ENCODE measurements around the gene COPS2. TPM values are rescaled to one million over a fixed set of nuclear protein-coding genes. Genes with fewer than 3 reads are reported as not detected.

Gene COPS2
- total RNA-seq, 6 experiments from 2014 or later, result 23.1 to 38.9 (median 29.5) TPM

DNA sequence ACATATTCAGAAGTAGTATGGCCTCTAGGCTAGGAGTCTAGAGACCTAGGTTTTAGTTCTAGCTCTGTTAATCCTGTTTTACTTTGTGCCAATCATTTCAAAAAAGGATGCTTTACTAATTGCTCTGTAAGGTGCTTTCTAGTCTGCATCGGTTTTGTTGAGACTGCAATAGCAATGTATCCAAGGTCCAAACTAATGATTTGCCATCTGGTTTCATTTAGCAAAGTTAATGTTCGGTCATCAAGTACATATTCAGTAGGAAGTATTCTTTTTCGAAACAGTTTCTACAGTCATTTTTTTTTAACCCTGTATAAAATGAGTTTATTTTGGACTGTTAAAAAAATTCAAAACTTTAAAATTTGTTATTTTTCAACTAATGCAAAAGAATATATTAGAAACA is 12.6 kb upstream of the COPS2 start:
- TF ChIP-seq, protein P1, sequence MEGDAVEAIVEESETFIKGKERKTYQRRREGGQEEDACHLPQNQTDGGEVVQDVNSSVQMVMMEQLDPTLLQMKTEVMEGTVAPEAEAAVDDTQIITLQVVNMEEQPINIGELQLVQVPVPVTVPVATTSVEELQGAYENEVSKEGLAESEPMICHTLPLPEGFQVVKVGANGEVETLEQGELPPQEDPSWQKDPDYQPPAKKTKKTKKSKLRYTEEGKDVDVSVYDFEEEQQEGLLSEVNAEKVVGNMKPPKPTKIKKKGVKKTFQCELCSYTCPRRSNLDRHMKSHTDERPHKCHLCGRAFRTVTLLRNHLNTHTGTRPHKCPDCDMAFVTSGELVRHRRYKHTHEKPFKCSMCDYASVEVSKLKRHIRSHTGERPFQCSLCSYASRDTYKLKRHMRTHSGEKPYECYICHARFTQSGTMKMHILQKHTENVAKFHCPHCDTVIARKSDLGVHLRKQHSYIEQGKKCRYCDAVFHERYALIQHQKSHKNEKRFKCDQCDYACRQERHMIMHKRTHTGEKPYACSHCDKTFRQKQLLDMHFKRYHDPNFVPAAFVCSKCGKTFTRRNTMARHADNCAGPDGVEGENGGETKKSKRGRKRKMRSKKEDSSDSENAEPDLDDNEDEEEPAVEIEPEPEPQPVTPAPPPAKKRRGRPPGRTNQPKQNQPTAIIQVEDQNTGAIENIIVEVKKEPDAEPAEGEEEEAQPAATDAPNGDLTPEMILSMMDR (IDR thresholded peaks at IDR 0.05), result no peak
- TF ChIP-seq POLR2A (IDR thresholded peaks at IDR 0.05), result no peak
- no peaks in the 10 kb centered on the region for H3K9me3 ChIP-seq
- 77% methylated on average over 3 of the region's 3 CpGs for WGBS (ENCODE audit: insufficient coverage, low coverage, low lambda C conversion rate, missing lambda C conversion rate)
- H3K27me3 ChIP-seq, result no peaks in the 10 kb centered on the region
- H3K27ac ChIP-seq, result no peak overlapping the region
- intact Hi-C loops (cut with DNase I), result no loop called here
- ATAC-seq (no peak), DNase-seq (no peak)
- H3K36me3 ChIP-seq, result no peaks in the 10 kb centered on the region
- no peak overlapping the region for H3K4me3 ChIP-seq
- H3K4me1 ChIP-seq, result peaks cover 0 to 7% (median 3%) of the 10 kb centered on the region in 4 donors

DNA sequence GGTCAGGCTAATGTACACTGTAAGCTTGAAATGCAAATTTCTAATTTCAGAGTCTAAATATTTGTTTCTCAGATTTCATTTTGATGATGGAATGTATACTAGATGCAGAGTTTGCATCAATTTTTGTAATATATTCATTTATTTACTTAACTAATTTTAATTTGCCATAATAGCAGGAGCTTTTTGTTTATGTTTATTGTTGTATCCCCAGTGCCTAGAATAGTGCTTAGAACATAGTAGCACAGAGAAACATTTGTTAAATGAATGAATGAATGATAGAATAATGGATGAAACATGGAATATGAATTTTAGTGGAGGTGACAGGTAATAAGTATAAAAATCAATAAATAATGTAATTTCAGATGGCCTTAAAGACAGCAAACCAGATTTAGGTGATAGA is 9.5 kb upstream of the COPS2 start:
- Histone ChIP-seq H3K4me1 (no peaks in the 10 kb centered on the region), H3K27me3 (no peaks in the 10 kb centered on the region), H3K36me3 (no peaks in the 10 kb centered on the region), H3K9me3 (no peaks in the 10 kb centered on the region), H3K4me3 (no peak overlapping the region), H3K27ac (no peak overlapping the region)
- ATAC-seq (no peak), DNase-seq (no peak)
- no peak for TF ChIP-seq POLR2A (IDR thresholded peaks at IDR 0.05)
- TF ChIP-seq, protein P1 (IDR thresholded peaks at IDR 0.05), result no peak
- intact Hi-C loops (cut with DNase I), result no loop called here

DNA sequence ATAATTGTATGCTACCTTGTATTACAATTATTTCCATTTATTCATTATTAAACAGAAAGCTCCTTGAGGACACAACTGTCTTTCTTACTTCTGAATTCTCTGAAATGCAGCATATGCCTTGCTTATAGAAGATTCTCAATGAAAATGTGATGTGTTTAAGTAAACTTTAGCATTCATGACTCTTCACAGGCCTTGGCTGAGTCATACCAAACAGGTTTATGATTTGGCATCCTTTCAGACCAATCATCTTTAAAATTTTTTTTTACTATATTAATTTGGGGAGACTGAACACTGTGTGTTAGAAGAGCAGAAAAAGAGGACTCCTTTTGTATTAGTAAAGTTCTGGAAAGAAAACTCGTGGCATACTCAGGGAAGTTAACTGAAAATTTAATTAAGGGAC is 8.3 kb upstream of the COPS2 start:
- Histone ChIP-seq H3K9me3 (no peaks in the 10 kb centered on the region), H3K27me3 (no peaks in the 10 kb centered on the region), H3K27ac (no peak overlapping the region), H3K4me3 (no peak overlapping the region), H3K36me3 (no peaks in the 10 kb centered on the region), H3K4me1 (no peaks in the 10 kb centered on the region)
- intact Hi-C loops (cut with DNase I), result no loop called here
- TF ChIP-seq POLR2A (IDR thresholded peaks at IDR 0.05), result no peak
- TF ChIP-seq, protein P1 (IDR thresholded peaks at IDR 0.05), result no peak
- ATAC-seq (no peak), DNase-seq (no peak)
- WGBS (ENCODE audit: insufficient coverage, low coverage, low lambda C conversion rate, missing lambda C conversion rate), result 100% methylated on average over 1 of the region's 1 CpG

DNA sequence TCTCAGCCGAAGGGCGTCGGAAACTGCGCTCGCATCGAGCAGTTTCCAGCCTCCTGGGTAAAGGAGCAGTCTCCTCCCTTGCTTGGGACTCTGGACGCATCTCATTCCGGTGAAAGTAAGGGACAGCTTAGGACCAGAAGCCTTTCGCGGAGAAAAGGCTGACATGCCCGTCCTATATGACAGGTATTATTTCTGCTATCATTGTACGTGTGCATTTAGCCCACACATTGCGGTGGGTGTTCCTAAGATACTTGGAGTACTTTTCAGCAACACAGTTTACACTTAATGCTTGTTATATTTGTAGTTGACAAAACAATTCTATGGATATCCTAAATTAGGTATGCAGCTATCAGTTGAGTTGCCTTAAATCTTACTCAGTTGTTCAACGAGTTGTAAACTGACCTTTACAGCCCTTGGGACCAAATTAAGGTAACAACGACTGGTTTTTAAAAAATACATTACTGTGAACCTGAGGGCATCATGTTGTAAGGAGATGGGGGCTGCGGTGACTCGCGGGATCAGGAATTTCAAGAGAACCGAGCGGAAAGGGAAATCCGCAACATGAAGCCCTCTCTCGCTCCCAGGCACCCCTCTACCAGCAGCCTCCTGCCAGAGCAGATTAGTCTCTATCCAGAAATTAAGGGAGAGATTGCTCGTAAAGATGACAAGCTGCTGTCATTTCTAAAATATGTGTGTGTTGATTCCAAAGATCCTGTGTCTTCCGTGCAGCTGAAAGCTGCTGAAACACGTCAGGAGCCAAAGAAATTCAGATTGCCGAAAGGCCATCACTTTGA is 632 bp upstream of the COPS2 start:
- ATAC-seq (peak in 2 of 4 donors; percentile 10 to 34), DNase-seq (no peak)
- Histone ChIP-seq H3K4me1 (peaks cover 0 to 25% (median 3%) of the 10 kb centered on the region in 4 donors), H3K27ac (peak overlapping the region; percentile 35 to 74 (median 65)), H3K36me3 (no peaks in the 10 kb centered on the region), H3K4me3 (peak overlapping the region; percentile 73 to 87 (median 82)), H3K9me3 (no peaks in the 10 kb centered on the region), H3K27me3 (no peaks in the 10 kb centered on the region)
- TF ChIP-seq, protein P1 (IDR thresholded peaks at IDR 0.05), result no peak
- TF ChIP-seq POLR2A (IDR thresholded peaks at IDR 0.05), result no peak
- intact Hi-C loops (cut with DNase I), result no loop called here
- under 1% methylated on average over 23 of the region's 26 CpGs for WGBS (ENCODE audit: insufficient coverage, low coverage, low lambda C conversion rate, missing lambda C conversion rate)

Data from right lobe of liver (tissue), 6 donors.